GM12878 (cell line): ENCODE data around the gene TRIM47. TPM values are rescaled to one million over a fixed set of nuclear protein-coding genes. Genes with fewer than 3 reads are reported as not detected.
A peak's percentile ranks its signal among the peaks of the same experiment; 100 is the strongest.

Experiments used
- ATF3 ChIP-seq: IDR thresholded peaks from 2 replicates; pipeline ENCODE4 v1.6.1; 2011; ENCODE audit warnings: low read depth, mild to moderate bottlenecking, low read length, moderate library complexity, borderline replicate concordance; ENCODE audit errors: extremely low read depth
- CHD2 ChIP-seq: IDR thresholded peaks from 2 replicates; pipeline ENCODE4 v1.6.1; 2011; ENCODE audit warnings: low read depth, low read length, improper control_type of control experiment, borderline replicate concordance
- CREM ChIP-seq: IDR thresholded peaks from 2 replicates; pipeline ENCODE4 v1.6.1; 2014; ENCODE audit warnings: antibody characterized with exemption, low read depth
- EGR1 ChIP-seq, 2 experiments: IDR thresholded peaks; 1 replicate in 1 of 2; 2 replicates in 1 of 2; pipeline ENCODE4 v1.6.1; 2011 to 2012; ENCODE audit warnings: low read depth in 2 of 2, low read length in 2 of 2, borderline replicate concordance in 1 of 2, mild to moderate bottlenecking in 1 of 2, moderate library complexity in 1 of 2
- FOS ChIP-seq: IDR thresholded peaks from 3 replicates; pipeline ENCODE4 v1.6.1; 2011; ENCODE audit warnings: borderline replicate concordance; ENCODE audit not compliant: insufficient read length; ENCODE audit errors: extremely low read depth
- IKZF2 ChIP-seq, 2 experiments: fragments of 450-650 bp; IDR thresholded peaks; 2 replicates each; pipeline ENCODE4 v1.6.1; 2017; ENCODE audit warnings: mild to moderate bottlenecking in 2 of 2, moderate library complexity in 2 of 2
- MEF2B ChIP-seq: fragments of 450-650 bp; IDR thresholded peaks from 2 replicates; pipeline ENCODE4 v1.6.1; 2018; ENCODE audit warnings: mild to moderate bottlenecking, moderate library complexity; ENCODE audit not compliant: partially characterized antibody, poor library complexity, severe bottlenecking
- NBN ChIP-seq: fragments of 450-650 bp; IDR thresholded peaks from 2 replicates; pipeline ENCODE4 v1.6.1; 2016
- NR2C2 ChIP-seq: IDR thresholded peaks from 2 replicates; pipeline ENCODE4 v1.6.1; 2011; ENCODE audit warnings: borderline replicate concordance, low read depth; ENCODE audit not compliant: control insufficient read depth, insufficient read length
- POLR2AphosphoS5 ChIP-seq: IDR thresholded peaks from 2 replicates; pipeline ENCODE4 v1.6.1; 2011; ENCODE audit warnings: mild to moderate bottlenecking, low read length, inconsistent platforms
- RAD21 ChIP-seq: IDR thresholded peaks from 2 replicates; pipeline ENCODE4 v1.6.1; 2011; ENCODE audit warnings: mild to moderate bottlenecking, low read depth, low read length, moderate library complexity; ENCODE audit not compliant: insufficient read depth
- RB1 ChIP-seq: fragments of 450-650 bp; formaldehyde crosslinking; IDR thresholded peaks from 2 replicates; pipeline ENCODE4 v1.6.1; 2017; ENCODE audit warnings: mild to moderate bottlenecking, borderline replicate concordance
- RUNX3 ChIP-seq: IDR thresholded peaks from 2 replicates; pipeline ENCODE4 v1.6.1; 2012; ENCODE audit warnings: low read length, inconsistent platforms
- SKIL ChIP-seq: fragments of 450-650 bp; IDR thresholded peaks from 2 replicates; pipeline ENCODE4 v1.6.1; 2017; ENCODE audit warnings: mild to moderate bottlenecking, low read depth, inconsistent platforms; ENCODE audit not compliant: poor library complexity, severe bottlenecking
- SMAD1 ChIP-seq: fragments of 450-650 bp; IDR thresholded peaks from 2 replicates; pipeline ENCODE4 v1.6.1; 2018; ENCODE audit warnings: mild to moderate bottlenecking, low read depth; ENCODE audit not compliant: partially characterized antibody
- STAT3 ChIP-seq: IDR thresholded peaks from 2 replicates; pipeline ENCODE4 v1.6.1; 2011; ENCODE audit warnings: low read depth, low read length, improper control_type of control experiment
- TCF3 ChIP-seq: IDR thresholded peaks from 2 replicates; pipeline ENCODE4 v1.6.1; 2012; ENCODE audit warnings: low read depth, mild to moderate bottlenecking, low read length, borderline replicate concordance; ENCODE audit not compliant: insufficient read depth
- USF2 ChIP-seq: IDR thresholded peaks from 2 replicates; pipeline ENCODE4 v1.6.1; 2011; ENCODE audit warnings: low read depth, low read length, improper control_type of control experiment, borderline replicate concordance
- ZNF384 ChIP-seq: IDR thresholded peaks from 2 replicates; pipeline ENCODE4 v1.6.1; 2012; ENCODE audit warnings: low read depth, mild to moderate bottlenecking, low read length, improper control_type of control experiment, borderline replicate concordance
- polyA plus RNA-seq, 11 experiments: library from polyadenylated mRNA; depleted of rRNA in 4 of 11; unstranded in 6 of 11; stranded (reverse) in 5 of 11; fragments of >200 nt; fragmentation: Nextera tagmentation in 4 of 11; fragmentation: Illumina TruSeq in 1 of 11; extraction: Ambion mirVana in 4 of 11; extraction: Trizol in 1 of 11; gene quantifications; 1 replicate in 1 of 11; 2 replicates in 10 of 11; pipeline versions ENCODE4 v1.2.1 to v1.2.3, GENCODE V29; 2011 to 2016; ENCODE audit warnings: inconsistent platforms in 2 of 11, missing spikeins in 2 of 11, low read depth in 1 of 11
- total RNA-seq, 4 experiments: library from RNA; depleted of rRNA in 3 of 4; stranded (reverse); fragments of >200 nt in 3 of 4; fragmentation: Illumina TruSeq in 1 of 4; extraction: Trizol in 1 of 4; gene quantifications; 2 replicates each; pipeline versions ENCODE4 v1.2.1 to v1.2.3, GENCODE V29; 2013 to 2021
- TF ChIP-seq, protein P1 (sequence below): IDR thresholded peaks from 2 replicates; pipeline ENCODE4 v1.6.1; 2011; ENCODE audit warnings: borderline replicate concordance, low read depth, mild to moderate bottlenecking, moderate library complexity, mixed read lengths, low read length; ENCODE audit not compliant: insufficient read depth; ENCODE audit errors: extremely low read length
- TF ChIP-seq, protein P2 (sequence below): fragments of 450-650 bp; IDR thresholded peaks from 2 replicates; pipeline ENCODE4 v1.6.1; 2017; ENCODE audit warnings: mild to moderate bottlenecking, moderate library complexity

Gene TRIM47
- total and polyA plus RNA-seq, 10 of the 15 experiments (the other 5 are each of a cell fraction or from before 2014, with no cell fraction given), result 0.35 to 9.7 (median 5.3) TPM

GRCh38 chr17:75845058-75845711 lies 33.2 kb downstream of the TRIM47 start (continued):
- TF ChIP-seq CHD2, result peak; percentile 75
- TF ChIP-seq TCF3, result no peak
- TF ChIP-seq NBN, result peak; percentile 93
- peak; percentile 38 for TF ChIP-seq USF2
- no peak for TF ChIP-seq RUNX3
- no peak for TF ChIP-seq ZNF384
- TF ChIP-seq IKZF2 (IDR thresholded peaks at IDR 0.05), result peak; percentile 54 to 74; a peak in 3 of 4 replicates
- TF ChIP-seq CREM, result no peak
- TF ChIP-seq STAT3, result no peak
- TF ChIP-seq, protein P1, sequence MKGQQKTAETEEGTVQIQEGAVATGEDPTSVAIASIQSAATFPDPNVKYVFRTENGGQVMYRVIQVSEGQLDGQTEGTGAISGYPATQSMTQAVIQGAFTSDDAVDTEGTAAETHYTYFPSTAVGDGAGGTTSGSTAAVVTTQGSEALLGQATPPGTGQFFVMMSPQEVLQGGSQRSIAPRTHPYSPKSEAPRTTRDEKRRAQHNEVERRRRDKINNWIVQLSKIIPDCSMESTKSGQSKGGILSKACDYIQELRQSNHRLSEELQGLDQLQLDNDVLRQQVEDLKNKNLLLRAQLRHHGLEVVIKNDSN, result peak; percentile 76
- TF ChIP-seq SMAD1, result no peak
- TF ChIP-seq SKIL, result no peak
- peak; percentile 50 for TF ChIP-seq RAD21
- TF ChIP-seq EGR1 (IDR thresholded peaks at IDR 0.05; ENCODE audit: borderline replicate concordance in 1 of 2, low read depth in 2 of 2, low read length in 2 of 2), result no peak
- no peak for TF ChIP-seq FOS
- TF ChIP-seq, protein P2, sequence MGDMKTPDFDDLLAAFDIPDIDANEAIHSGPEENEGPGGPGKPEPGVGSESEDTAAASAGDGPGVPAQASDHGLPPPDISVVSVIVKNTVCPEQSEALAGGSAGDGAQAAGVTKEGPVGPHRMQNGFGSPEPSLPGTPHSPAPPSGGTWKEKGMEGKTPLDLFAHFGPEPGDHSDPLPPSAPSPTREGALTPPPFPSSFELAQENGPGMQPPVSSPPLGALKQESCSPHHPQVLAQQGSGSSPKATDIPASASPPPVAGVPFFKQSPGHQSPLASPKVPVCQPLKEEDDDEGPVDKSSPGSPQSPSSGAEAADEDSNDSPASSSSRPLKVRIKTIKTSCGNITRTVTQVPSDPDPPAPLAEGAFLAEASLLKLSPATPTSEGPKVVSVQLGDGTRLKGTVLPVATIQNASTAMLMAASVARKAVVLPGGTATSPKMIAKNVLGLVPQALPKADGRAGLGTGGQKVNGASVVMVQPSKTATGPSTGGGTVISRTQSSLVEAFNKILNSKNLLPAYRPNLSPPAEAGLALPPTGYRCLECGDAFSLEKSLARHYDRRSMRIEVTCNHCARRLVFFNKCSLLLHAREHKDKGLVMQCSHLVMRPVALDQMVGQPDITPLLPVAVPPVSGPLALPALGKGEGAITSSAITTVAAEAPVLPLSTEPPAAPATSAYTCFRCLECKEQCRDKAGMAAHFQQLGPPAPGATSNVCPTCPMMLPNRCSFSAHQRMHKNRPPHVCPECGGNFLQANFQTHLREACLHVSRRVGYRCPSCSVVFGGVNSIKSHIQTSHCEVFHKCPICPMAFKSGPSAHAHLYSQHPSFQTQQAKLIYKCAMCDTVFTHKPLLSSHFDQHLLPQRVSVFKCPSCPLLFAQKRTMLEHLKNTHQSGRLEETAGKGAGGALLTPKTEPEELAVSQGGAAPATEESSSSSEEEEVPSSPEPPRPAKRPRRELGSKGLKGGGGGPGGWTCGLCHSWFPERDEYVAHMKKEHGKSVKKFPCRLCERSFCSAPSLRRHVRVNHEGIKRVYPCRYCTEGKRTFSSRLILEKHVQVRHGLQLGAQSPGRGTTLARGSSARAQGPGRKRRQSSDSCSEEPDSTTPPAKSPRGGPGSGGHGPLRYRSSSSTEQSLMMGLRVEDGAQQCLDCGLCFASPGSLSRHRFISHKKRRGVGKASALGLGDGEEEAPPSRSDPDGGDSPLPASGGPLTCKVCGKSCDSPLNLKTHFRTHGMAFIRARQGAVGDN, result peak; percentile 89
- TF ChIP-seq RB1, result peak; percentile 87; the same call in 1 of the 2 replicates
- peak; percentile 96 for TF ChIP-seq MEF2B
- TF ChIP-seq NR2C2, result no peak
- no peak for TF ChIP-seq ATF3
- TF ChIP-seq POLR2AphosphoS5, result peak; percentile 39; the same call in 1 of the 2 replicates
